PC-9 (cell line): Measurements from ENCODE around the gene FUT4.

ENCODE experiments used
- CTCF ChIP-seq: fragments of 200-600 bp; sonication (generic); conservative IDR thresholded peaks from 2 replicates; pipeline ENCODE4 v1.6.1; 2017; ENCODE audit warnings: mixed run types, antibody characterized with exemption, mild to moderate bottlenecking, moderate library complexity
- EZH2 ChIP-seq: fragments of 200-600 bp; sonication (generic); IDR thresholded peaks from 2 replicates; pipeline ENCODE4 v1.8.0; 2017; ENCODE audit warnings: antibody characterized with exemption, low read depth

- TF ChIP-seq CTCF (no peak), EZH2 (no peak)
Observed at GRCh38 chr11:94545264-94546161, 1.8 kb downstream of the FUT4 start.
